CD14-positive monocyte (primary cell): ENCODE data around the gene STK39. TPM values are rescaled to one million over a fixed set of nuclear protein-coding genes. Genes with fewer than 3 reads are reported as not detected.

Experiments used
- DNase-seq, 3 donors: peaks; one replicate each; pipeline ENCODE4 v3.0.0-alpha.2; 2011 to 2022
- H2AFZ ChIP-seq: 2 replicates; pipeline ENCODE4 v1.6.0; 2012; ENCODE audit warnings: mild to moderate bottlenecking, low read depth, low read length, inconsistent platforms; ENCODE audit not compliant: insufficient read depth, poor library complexity, severe bottlenecking
- H3K27ac ChIP-seq, 2 donors: 1 replicate in 1 of 2; 2 replicates in 1 of 2; pipeline ENCODE4 v1.5.1; 2012 to 2013; ENCODE audit warnings: low read length in 2 of 2, control low read depth in 1 of 2, inconsistent platforms in 1 of 2, low read depth in 1 of 2, mild to moderate bottlenecking in 1 of 2
- H3K27me3 ChIP-seq, 2 donors: one replicate each; pipeline versions ENCODE4 v1.6.0 to v1.6.1; 2011 to 2013; ENCODE audit warnings: low read length in 2 of 2; ENCODE audit not compliant: control insufficient read depth in 2 of 2, insufficient read depth in 2 of 2
- H3K36me3 ChIP-seq, 2 donors: replicated peaks in 1 of 2; 1 replicate in 1 of 2; 2 replicates in 1 of 2; pipeline versions ENCODE4 v1.5.1 to v1.6.1; 2012 to 2013; ENCODE audit warnings: low read length in 2 of 2, control low read depth in 1 of 2, inconsistent platforms in 1 of 2, mild to moderate bottlenecking in 1 of 2; ENCODE audit not compliant: insufficient read depth in 2 of 2, control insufficient read depth in 1 of 2
- H3K4me1 ChIP-seq, 2 donors: 1 replicate in 1 of 2; 2 replicates in 1 of 2; pipeline versions ENCODE4 v1.5.1 to v1.6.1; 2012 to 2013; ENCODE audit warnings: low read length in 2 of 2, control low read depth in 1 of 2, inconsistent platforms in 1 of 2, mild to moderate bottlenecking in 1 of 2, moderate library complexity in 1 of 2; ENCODE audit not compliant: insufficient read depth in 2 of 2, control insufficient read depth in 1 of 2
- H3K4me2 ChIP-seq: replicated peaks from 2 replicates; pipeline ENCODE3; 2012; ENCODE audit warnings: low read length, moderate library complexity, mild to moderate bottlenecking; ENCODE audit not compliant: poor library complexity, severe bottlenecking; ENCODE audit errors: extremely low read depth
- H3K4me3 ChIP-seq, 3 experiments: fragments of 200-600 bp in 1 of 3; sonication (generic) in 1 of 3; replicated peaks in 1 of 3; 1 replicate in 2 of 3; 2 replicates in 1 of 3; pipeline ENCODE4 v1.5.1; 2011 to 2013; ENCODE audit warnings: low read length in 3 of 3, mild to moderate bottlenecking in 3 of 3, control low read depth in 2 of 3, low read depth in 2 of 3, inconsistent platforms in 1 of 3, moderate library complexity in 1 of 3
- H3K79me2 ChIP-seq: 2 replicates; pipeline ENCODE4 v1.6.0; 2012; ENCODE audit warnings: mild to moderate bottlenecking, control low read depth, inconsistent platforms, low read length, moderate library complexity; ENCODE audit not compliant: insufficient read depth
- H3K9ac ChIP-seq: 2 replicates; pipeline ENCODE4 v1.6.0; 2017; ENCODE audit warnings: low read length, mild to moderate bottlenecking; ENCODE audit not compliant: insufficient read depth, poor library complexity, severe bottlenecking
- H3K9me3 ChIP-seq, 2 donors: replicated peaks in 1 of 2; 1 replicate in 1 of 2; 2 replicates in 1 of 2; pipeline versions ENCODE4 v1.5.1 to v1.6.1; 2012 to 2013; ENCODE audit warnings: low read length in 2 of 2, control low read depth in 1 of 2; ENCODE audit not compliant: control insufficient read depth in 1 of 2, insufficient read depth in 1 of 2
- H4K20me1 ChIP-seq: 2 replicates; pipeline ENCODE4 v1.6.0; 2012; ENCODE audit warnings: mild to moderate bottlenecking, low read length, control low read depth, moderate library complexity; ENCODE audit not compliant: insufficient read depth
- H3K27ac Mint-ChIP-seq, 7 donors: one replicate each; pipeline ENCODE4 v1.8.0; 2020; ENCODE audit warnings: mild to moderate bottlenecking in 7 of 7, mixed read lengths in 7 of 7, moderate library complexity in 6 of 7, inconsistent platforms in 2 of 7
- H3K27me3 Mint-ChIP-seq, 3 donors: one replicate each; pipeline ENCODE4 v1.8.0; 2021 to 2022; ENCODE audit warnings: low read depth in 3 of 3, mild to moderate bottlenecking in 3 of 3, mixed read lengths in 3 of 3, moderate library complexity in 3 of 3, inconsistent platforms in 1 of 3
- H3K36me3 Mint-ChIP-seq, 2 donors: one replicate each; pipeline ENCODE4 v1.8.0; 2020; ENCODE audit warnings: mixed read lengths in 2 of 2, inconsistent platforms in 1 of 2, mild to moderate bottlenecking in 1 of 2
- H3K4me1 Mint-ChIP-seq: one replicate; pipeline ENCODE4 v1.8.0; 2020; ENCODE audit warnings: mild to moderate bottlenecking, mixed read lengths
- H3K4me3 Mint-ChIP-seq, 2 donors: one replicate each; pipeline ENCODE4 v1.8.0; 2020; ENCODE audit warnings: mild to moderate bottlenecking in 2 of 2, mixed read lengths in 2 of 2, moderate library complexity in 1 of 2
- H3K9me3 Mint-ChIP-seq, 7 donors: one replicate each; pipeline ENCODE4 v1.8.0; 2020 to 2022; ENCODE audit warnings: mixed read lengths in 7 of 7, mild to moderate bottlenecking in 6 of 7, moderate library complexity in 6 of 7, inconsistent platforms in 2 of 7
- CTCF ChIP-seq: fragments of 200-600 bp; IDR thresholded peaks from one replicate; pipeline ENCODE4 v1.8.0; 2022; ENCODE audit warnings: antibody characterized with exemption, mild to moderate bottlenecking
- WGBS: methylation state at CpG from one replicate; pipeline ENCODE4 v1.1.5; 2013; ENCODE audit warnings: missing lambda C conversion rate; ENCODE audit not compliant: insufficient coverage; 5-methylcytosine and 5-hydroxymethylcytosine counted together
- intact Hi-C, 2 donors: fragments of 100-400 bp; cut with micrococcal nuclease; formaldehyde crosslinking; loops; one replicate each; pipeline versions ENCODE4 v1.15.0 to v1.15.1; 2023
- polyA plus RNA-seq, 3 donors: library from polyadenylated mRNA; depleted of rRNA in 1 of 3; unstranded in 2 of 3; stranded (reverse) in 1 of 3; fragments of 300-500 nt in 2 of 3; fragments of >200 nt in 1 of 3; fragmentation: Illumina TruSeq in 2 of 3; gene quantifications; 1 replicate in 2 of 3; 2 replicates in 1 of 3; pipeline ENCODE4 v1.2.3, GENCODE V29; 2012 to 2021

STK39 gene
- polyA plus RNA-seq, 3 donors: 1.2 to 2.7 (median 2.6) TPM

- peaks cover 10% of the 10 kb centered on the region in 2 donors for H3K9me3 ChIP-seq
- no peak overlapping the region for H3K9ac ChIP-seq
- no peak for TF ChIP-seq CTCF
- no peak for DNase-seq
- peaks cover 0 to 48% of the 10 kb centered on the region in 2 donors for H3K36me3 ChIP-seq
- no peak overlapping the region for H3K27ac ChIP-seq
- Mint-ChIP-seq H3K27me3 (no peaks in the 10 kb centered on the region), H3K9me3 (peaks cover 4 to 16% (median 10%) of the 10 kb centered on the region in 7 donors), H3K4me3 (no peak overlapping the region), H3K27ac (no peak overlapping the region), H3K4me1 (peaks cover 9% of the 10 kb centered on the region), H3K36me3 (peaks cover 37 to 40% of the 10 kb centered on the region in 2 donors)
- no peak overlapping the region for H3K4me3 ChIP-seq
- no peak overlapping the region for H3K4me2 ChIP-seq
- no peaks in the 10 kb centered on the region for H3K4me1 ChIP-seq
- no peaks in the 10 kb centered on the region for H4K20me1 ChIP-seq
- H2AFZ ChIP-seq: no peak overlapping the region
- WGBS: 92% methylated on average over 4 of the region's 9 CpGs
- no peaks in the 10 kb centered on the region for H3K79me2 ChIP-seq
- intact Hi-C loops: no loop called here
- H3K27me3 ChIP-seq: no peaks in the 10 kb centered on the region
Observed at GRCh38 chr2:167966937-167967913, 280.2 kb downstream of the STK39 start.

GRCh38 chr2:167965907-167966761 lies 281.3 kb downstream of the STK39 start:
- no peaks in the 10 kb centered on the region for H4K20me1 ChIP-seq
- no peak overlapping the region for H2AFZ ChIP-seq
- H3K9me3 ChIP-seq: peaks cover 0 to 3% of the 10 kb centered on the region in 2 donors
- H3K27me3 Mint-ChIP-seq: no peaks in the 10 kb centered on the region
- H3K4me3 ChIP-seq: no peak overlapping the region
- no peak overlapping the region for H3K4me3 Mint-ChIP-seq
- peaks cover 9% of the 10 kb centered on the region for H3K4me1 Mint-ChIP-seq
- H3K27me3 ChIP-seq: no peaks in the 10 kb centered on the region
- H3K4me2 ChIP-seq: no peak overlapping the region
- 98% methylated on average over 4 of the region's 5 CpGs for WGBS
- H3K4me1 ChIP-seq: no peaks in the 10 kb centered on the region
- H3K27ac ChIP-seq: no peak overlapping the region
- no peak overlapping the region for H3K27ac Mint-ChIP-seq
- no peak for TF ChIP-seq CTCF
- no peak for DNase-seq
- H3K36me3 ChIP-seq: peaks cover 0 to 38% of the 10 kb centered on the region in 2 donors
- intact Hi-C loops: no loop called here
- H3K36me3 Mint-ChIP-seq: peaks cover 34 to 43% of the 10 kb centered on the region in 2 donors
- H3K9ac ChIP-seq: no peak overlapping the region
- peaks cover 0 to 5% (median 2%) of the 10 kb centered on the region in 7 donors for H3K9me3 Mint-ChIP-seq
- H3K79me2 ChIP-seq: no peaks in the 10 kb centered on the region
